HEK293T (cell line): Measurements from ENCODE around the gene TMEM143.

ENCODE experiments used
- CTCF ChIA-PET: fragments of 350-600 bp; formaldehyde crosslinking; extraction: SDS; loops from one replicate; lab custom pipeline; 2021; ENCODE audit warnings: antibody characterized with exemption, inconsistent platforms; lab: Yijun Ruan, JAX
- POLR2A ChIA-PET: fragments of 350-600 bp; formaldehyde crosslinking; extraction: SDS; loops from one replicate; lab custom pipeline; 2020; ENCODE audit warnings: antibody characterized with exemption, inconsistent platforms; lab: Yijun Ruan, JAX
- DNase-seq: peaks from one replicate; pipeline ENCODE4 v3.0.0; 2012; ENCODE audit warnings: mixed read lengths; ENCODE audit errors: extremely low spot score
- ARNT ChIP-seq: fragments of 450-650 bp; IDR thresholded peaks from 2 replicates; pipeline ENCODE4 v1.6.1; 2017; ENCODE audit warnings: mild to moderate bottlenecking
- BHLHE40 ChIP-seq: fragments of 450-650 bp; IDR thresholded peaks from 2 replicates; pipeline ENCODE4 v1.6.1; 2016; ENCODE audit warnings: mild to moderate bottlenecking, moderate library complexity, borderline replicate concordance
- CTBP1 ChIP-seq: fragments of 450-650 bp; IDR thresholded peaks from 2 replicates; pipeline ENCODE4 v1.6.1; 2016; ENCODE audit warnings: borderline replicate concordance
- ELF4 ChIP-seq: fragments of 450-650 bp; IDR thresholded peaks from 2 replicates; pipeline ENCODE4 v1.6.1; 2017; ENCODE audit warnings: antibody characterized with exemption
- FOXA1 ChIP-seq: fragments of 450-650 bp; IDR thresholded peaks from 2 replicates; pipeline ENCODE4 v1.6.1; 2016; ENCODE audit warnings: mild to moderate bottlenecking
- FOXK2 ChIP-seq: fragments of 450-650 bp; IDR thresholded peaks from 2 replicates; pipeline ENCODE4 v1.6.1; 2016; ENCODE audit warnings: mild to moderate bottlenecking
- FOXM1 ChIP-seq: fragments of 450-650 bp; IDR thresholded peaks from 2 replicates; pipeline ENCODE4 v1.6.1; 2017; ENCODE audit warnings: mild to moderate bottlenecking, borderline replicate concordance
- HDGF ChIP-seq: fragments of 450-650 bp; IDR thresholded peaks from 2 replicates; pipeline ENCODE4 v1.6.1; 2017; ENCODE audit warnings: antibody characterized with exemption, borderline replicate concordance
- L3MBTL2 ChIP-seq: fragments of 450-650 bp; conservative IDR thresholded peaks from 2 replicates; pipeline ENCODE4 v1.6.1; 2016; ENCODE audit warnings: mild to moderate bottlenecking
- LEF1 ChIP-seq: fragments of 450-650 bp; IDR thresholded peaks from 2 replicates; pipeline ENCODE4 v1.6.1; 2017; ENCODE audit warnings: mild to moderate bottlenecking, borderline replicate concordance
- NFRKB ChIP-seq: fragments of 450-650 bp; IDR thresholded peaks from 2 replicates; pipeline ENCODE4 v1.6.1; 2016; ENCODE audit warnings: mild to moderate bottlenecking, moderate library complexity
- PKNOX1 ChIP-seq: fragments of 450-650 bp; IDR thresholded peaks from 2 replicates; pipeline ENCODE4 v1.6.1; 2016
- SP1 ChIP-seq: fragments of 450-650 bp; IDR thresholded peaks from 2 replicates; pipeline ENCODE4 v1.6.1; 2017
- SUZ12 ChIP-seq: fragments of 450-650 bp; IDR thresholded peaks from 2 replicates; pipeline ENCODE4 v1.6.1; 2016; ENCODE audit warnings: mild to moderate bottlenecking
- TARDBP ChIP-seq: fragments of 450-650 bp; IDR thresholded peaks from 2 replicates; pipeline ENCODE4 v1.6.1; 2016
- ZNF384 ChIP-seq: fragments of 450-650 bp; IDR thresholded peaks from 2 replicates; pipeline ENCODE4 v1.6.1; 2016

TMEM143 gene

GRCh38 chr19:48400018-48400742 is 36.4 kb upstream of the TMEM143 start:
- CTCF ChIA-PET, result interaction anchor here (1.4 kb wide), 1 partner anchor 9 kb away, joined by 10 read pairs; the partner anchor contains the start of gene KDELR1
- POLR2A ChIA-PET, result interaction anchor here (0.6 to 2.6 kb wide), 15 partner anchors 9 to 184 kb away, joined by 3 to 31 read pairs (median 5); partner anchors contain the start of genes GRWD1, KDELR1, SYNGR4 and TMEM143
- peak; percentile 81 for DNase-seq
- TF ChIP-seq L3MBTL2 (peak; percentile 72), LEF1 (no peak)

- no peak for TF ChIP-seq ARNT
- TF ChIP-seq NFRKB, result no peak
- no peak for TF ChIP-seq L3MBTL2
- TF ChIP-seq SUZ12, result no peak
- no peak for TF ChIP-seq ZNF384
- no peak for TF ChIP-seq PKNOX1
- no peak for TF ChIP-seq TARDBP
- TF ChIP-seq FOXK2, result no peak
- TF ChIP-seq BHLHE40, result no peak
- no peak for TF ChIP-seq FOXA1
- TF ChIP-seq ELF4, result no peak
- CTCF ChIA-PET, result no interaction called here
- DNase-seq, result peak; percentile 73
- POLR2A ChIA-PET, result interaction anchor here (2.6 kb wide), 1 partner anchor 8 kb away, joined by 31 read pairs; the partner anchor contains the start of gene KDELR1
Observed at GRCh38 chr19:48398375-48399235, 34.9 kb upstream of the TMEM143 start.

- ChIA-PET POLR2A (no interaction called here), CTCF (no interaction called here)
- TF ChIP-seq PKNOX1, result no peak
- no peak for TF ChIP-seq BHLHE40
- TF ChIP-seq NFRKB, result no peak
- TF ChIP-seq SUZ12, result no peak
- TF ChIP-seq SP1, result no peak
- no peak for TF ChIP-seq ARNT
- no peak for TF ChIP-seq CTBP1
- no peak for DNase-seq
Observed at GRCh38 chr19:48398102-48398374, 34.3 kb upstream of the TMEM143 start.

- ChIA-PET CTCF (no interaction called here), POLR2A (no interaction called here)
- no peak for DNase-seq
- TF ChIP-seq BHLHE40 (no peak), PKNOX1 (no peak)
Observed at GRCh38 chr19:48397263-48398101, 33.7 kb upstream of the TMEM143 start.

GRCh38 chr19:48396824-48397176 is 33.1 kb upstream of the TMEM143 start:
- DNase-seq, result no peak
- CTCF ChIA-PET, result no interaction called here

GRCh38 chr19:48396016-48396823 is 32.5 kb upstream of the TMEM143 start:
- DNase-seq, result no peak
- ChIA-PET POLR2A (interaction anchor here (0.9 kb wide), 1 partner anchor 49 kb away, joined by 3 read pairs; the partner anchor contains the start of gene GRWD1), CTCF (no interaction called here)
- TF ChIP-seq NFRKB, result no peak
- no peak for TF ChIP-seq LEF1
- no peak for TF ChIP-seq FOXA1
- no peak for TF ChIP-seq CTBP1
- no peak for TF ChIP-seq FOXM1
- TF ChIP-seq PKNOX1, result no peak
- no peak for TF ChIP-seq BHLHE40
- no peak for TF ChIP-seq ARNT
- TF ChIP-seq L3MBTL2, result no peak
- TF ChIP-seq FOXK2, result no peak
- TF ChIP-seq ZNF384, result no peak
- TF ChIP-seq ELF4, result no peak
- no peak for TF ChIP-seq TARDBP
- no peak for TF ChIP-seq HDGF
- TF ChIP-seq SUZ12, result no peak
- TF ChIP-seq SP1, result no peak

More at GRCh38 chr19:48396824-48397176, 33.1 kb upstream of the TMEM143 start:
- POLR2A ChIA-PET, result no interaction called here
- TF ChIP-seq BHLHE40, result no peak
- TF ChIP-seq HDGF, result no peak
- TF ChIP-seq ELF4, result no peak
- TF ChIP-seq SP1, result no peak
